GM18526 (cell line): ENCODE measurements around the gene FKBP10.

Source experiments
- POLR2A ChIP-seq: IDR thresholded peaks from 3 replicates; pipeline ENCODE4 v1.6.1; 2011; ENCODE audit not compliant: insufficient read length; ENCODE audit errors: extremely low read depth

Gene FKBP10

DNA sequence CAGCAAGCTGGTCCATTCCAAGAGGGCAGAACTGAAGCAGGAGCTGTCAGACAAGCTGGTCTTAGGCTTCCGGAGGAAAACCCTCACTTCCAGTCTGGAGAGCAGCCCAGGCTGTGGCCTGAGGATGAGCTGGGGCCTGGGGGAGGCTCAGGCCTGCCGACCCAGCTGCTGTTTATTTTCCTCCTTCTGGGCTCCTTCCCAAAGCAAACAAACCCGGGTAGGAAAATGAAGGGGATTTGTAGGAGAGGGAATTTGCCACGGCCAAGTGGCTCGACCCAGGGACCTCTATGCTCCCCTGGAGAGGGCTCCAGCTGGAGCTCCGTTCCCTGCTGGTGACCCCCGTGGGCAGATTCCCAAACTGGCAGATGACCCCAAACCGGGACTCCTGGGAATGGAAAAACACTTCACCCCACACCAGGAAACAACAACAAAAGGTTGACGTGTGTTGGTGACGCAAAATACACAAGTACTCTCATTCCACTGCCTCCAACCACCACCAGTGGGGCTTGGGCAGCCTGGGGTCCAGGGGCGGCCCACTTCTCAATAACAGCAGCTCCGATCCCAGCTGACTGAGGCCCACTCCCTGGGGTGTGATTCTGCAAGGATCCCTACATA lies 35.1 kb upstream of the FKBP10 start:
- TF ChIP-seq POLR2A = no peak

- TF ChIP-seq POLR2A = no peak
Observed at GRCh38 chr17:41779954-41780353, 32.9 kb upstream of the FKBP10 start.

DNA sequence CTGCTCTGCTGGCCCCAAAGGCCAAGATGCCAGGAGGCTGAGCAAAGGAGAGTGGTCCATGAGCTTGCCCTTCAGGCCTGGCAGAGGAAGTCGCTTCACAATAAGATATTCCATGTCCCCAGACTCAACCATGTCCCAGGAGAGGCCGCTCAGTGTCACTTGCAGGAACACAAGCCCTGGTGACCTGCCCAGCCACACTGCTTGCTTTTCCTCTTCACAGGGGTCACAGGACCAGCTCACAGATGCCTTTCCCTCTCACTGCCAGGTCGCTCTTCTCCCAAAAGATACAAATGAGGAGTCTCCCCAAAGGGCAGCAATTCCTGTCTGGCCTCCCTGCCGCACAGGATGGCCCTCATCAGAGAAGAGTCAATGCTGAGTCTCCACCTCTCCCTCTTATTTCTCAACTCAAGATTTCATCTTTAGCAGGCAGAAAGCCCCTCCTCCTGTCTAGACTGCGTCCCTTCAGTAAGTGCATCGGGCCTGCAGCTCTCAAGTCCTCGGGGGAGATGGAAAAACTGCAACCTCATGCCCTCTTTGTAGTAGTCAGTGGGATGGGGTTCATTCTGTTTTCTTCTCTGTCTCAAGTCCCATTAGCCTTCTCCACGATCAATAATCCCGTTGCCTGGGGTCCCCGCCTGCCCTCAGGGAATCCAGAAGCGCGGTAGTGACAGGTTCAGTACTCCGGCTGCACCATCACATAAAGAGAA lies 31.2 kb upstream of the FKBP10 start:
- no peak for TF ChIP-seq POLR2A

- no peak for TF ChIP-seq POLR2A
Observed at GRCh38 chr17:41782142-41782541, 30.7 kb upstream of the FKBP10 start.

GRCh38 chr17:41784207-41784744 lies 28.5 kb upstream of the FKBP10 start:
- no peak for TF ChIP-seq POLR2A

DNA sequence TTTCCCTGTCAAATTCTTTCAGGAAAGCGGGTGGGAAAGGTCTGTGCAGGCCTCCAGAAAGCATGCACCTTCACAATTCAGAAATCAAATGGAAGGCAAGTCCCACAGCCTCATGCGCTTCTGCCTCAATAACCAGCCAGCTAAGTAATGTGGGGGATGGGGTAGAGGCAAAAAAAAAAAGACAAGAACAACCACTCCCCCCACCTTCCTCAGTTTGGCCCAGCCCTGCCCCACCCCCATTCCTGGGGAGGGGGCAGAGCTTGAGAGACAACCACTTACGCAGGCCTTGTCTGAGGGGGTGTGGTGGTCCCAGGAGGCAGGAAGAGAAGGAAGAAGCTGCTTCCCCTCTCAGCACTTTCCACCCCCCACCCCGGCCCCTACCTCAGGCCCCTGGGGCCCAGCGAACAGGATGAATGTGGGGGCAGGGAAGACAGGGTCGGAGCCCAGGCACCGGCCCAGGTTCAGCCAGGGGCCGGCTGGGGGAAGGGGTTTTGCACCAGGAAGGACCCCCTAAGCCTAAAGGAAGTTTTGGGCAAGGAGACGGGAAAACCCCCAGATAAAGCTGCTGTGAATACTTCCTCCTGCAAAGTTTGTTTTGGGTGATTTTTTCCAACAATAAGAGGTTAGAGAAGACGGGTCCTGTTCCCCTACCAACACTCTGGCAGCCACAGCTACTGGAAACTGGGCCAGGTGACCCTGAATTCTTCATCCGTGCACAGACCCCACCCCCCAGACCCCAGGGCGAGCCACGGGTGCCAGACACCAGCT lies 27.5 kb upstream of the FKBP10 start:
- TF ChIP-seq POLR2A = no peak

GRCh38 chr17:41785859-41786226 lies 27.0 kb upstream of the FKBP10 start:
- no peak for TF ChIP-seq POLR2A

GRCh38 chr17:41786227-41787020 lies 26.4 kb upstream of the FKBP10 start, which contains the start of gene JUP:
Gene JUP, minus strand, starts transcription at chr17:41786711. Its CDS starts 14,857 bp downstream, at chr17:41771854.
- no peak for TF ChIP-seq POLR2A

DNA sequence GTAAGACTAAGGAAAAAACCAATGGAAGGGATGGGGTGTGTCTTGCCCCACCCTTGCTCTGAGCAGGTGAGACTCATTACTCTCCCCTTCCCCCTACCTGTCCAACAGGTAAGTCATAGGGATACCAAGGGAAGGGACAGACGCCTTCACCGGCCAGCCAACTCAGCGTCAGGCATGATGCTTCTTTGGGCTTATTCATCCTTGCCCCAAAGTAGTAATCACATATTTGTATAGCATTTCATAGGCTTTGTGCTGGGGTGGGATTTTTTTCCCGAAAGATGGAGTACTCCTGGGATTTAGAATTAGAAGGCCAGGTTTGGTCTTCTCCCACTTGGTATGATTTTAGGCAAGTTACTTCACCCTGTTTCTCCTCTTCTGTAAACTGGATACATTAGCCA lies 25.8 kb upstream of the FKBP10 start:
- TF ChIP-seq POLR2A = no peak

- no peak for TF ChIP-seq POLR2A
Observed at GRCh38 chr17:41792845-41793783, 19.7 kb upstream of the FKBP10 start.

GRCh38 chr17:41793784-41794539 lies 18.8 kb upstream of the FKBP10 start:
- no peak for TF ChIP-seq POLR2A

GRCh38 chr17:41794540-41794975 lies 18.2 kb upstream of the FKBP10 start:
- TF ChIP-seq POLR2A = no peak
